HG03354 (cell line): Measurements from ENCODE around the gene DPH5.
"Not testable (repeated sequence)": the region's sequence is repeated elsewhere in the genome, so short reads cannot be mapped to it uniquely, and the experiment has no call there.

ENCODE experiments used
- ATAC-seq: cut with Tn5 transposase; IDR thresholded peaks from one replicate; pipeline ENCODE4 v1.9.1; 2021; ENCODE audit warnings: mild to moderate bottlenecking; ENCODE audit not compliant: unreplicated experiment, poor library complexity, severe bottlenecking

DPH5 gene

GRCh38 chr1:100998426-100998825 is 27.2 kb downstream of the DPH5 start:
- no peak for ATAC-seq

GRCh38 chr1:100995198-100995988 is 30.2 kb downstream of the DPH5 start:
- ATAC-seq, result no peak

DNA sequence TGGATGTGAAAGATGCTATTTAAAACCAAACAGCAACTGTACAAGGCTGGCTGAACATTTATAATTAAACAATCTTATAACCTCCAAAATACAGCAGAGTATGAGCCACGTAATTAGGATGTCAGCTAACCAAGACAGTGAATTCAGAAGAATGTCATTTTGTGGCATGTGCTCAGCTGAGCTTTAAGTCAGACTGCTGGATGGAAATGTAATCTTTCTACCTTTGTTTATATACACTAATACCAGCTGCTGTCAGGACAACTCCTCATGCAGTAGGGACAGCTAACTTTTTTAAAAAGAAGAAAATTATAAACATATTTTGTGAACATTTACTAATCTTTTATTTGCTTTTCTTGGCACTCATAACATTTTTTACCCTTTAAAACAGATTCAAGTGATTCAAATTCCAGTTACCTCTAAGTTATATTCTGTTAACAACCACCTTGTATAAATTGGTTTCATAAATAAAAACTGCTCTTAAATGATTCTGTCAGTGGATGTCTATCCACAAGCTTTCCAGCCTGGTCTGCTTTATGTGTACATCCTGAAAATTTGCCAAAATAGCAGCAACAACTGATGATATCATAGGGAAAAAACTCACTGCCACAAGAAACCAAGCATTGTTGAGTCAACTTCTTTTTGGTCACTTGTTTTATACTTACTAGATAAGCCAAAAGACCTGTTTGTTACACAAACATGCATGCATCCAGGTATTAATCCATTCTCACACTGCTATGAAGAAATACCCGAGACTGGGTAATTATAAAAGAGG is 36.1 kb downstream of the DPH5 start:
- no peak for ATAC-seq

- ATAC-seq, result no peak
Measured at GRCh38 chr1:100988121-100988520, 37.5 kb downstream of the DPH5 start.

- no peak for ATAC-seq
Measured at GRCh38 chr1:100982793-100983192, 42.8 kb downstream of the DPH5 start.

GRCh38 chr1:100979631-100980030 is 46.0 kb downstream of the DPH5 start:
- no peak for ATAC-seq

DNA sequence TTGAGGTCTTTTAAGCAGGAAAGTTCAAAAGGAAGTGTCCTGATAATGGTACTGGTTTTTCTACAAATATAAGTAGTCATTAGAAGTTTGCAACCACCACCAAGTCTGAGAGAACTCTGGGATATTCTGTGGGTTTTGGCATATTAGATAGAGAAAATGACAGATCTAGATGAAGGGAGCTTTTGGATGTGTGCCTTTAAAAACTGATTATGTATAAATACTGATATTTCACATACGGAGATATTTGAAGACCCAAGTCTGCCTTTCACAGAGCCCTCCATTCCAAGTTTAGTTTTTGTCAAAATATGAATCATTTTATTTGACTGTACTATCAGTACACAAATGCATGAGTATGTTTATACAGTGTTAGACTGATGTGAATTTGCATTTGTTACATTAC is 48.6 kb downstream of the DPH5 start:
- no peak for ATAC-seq

DNA sequence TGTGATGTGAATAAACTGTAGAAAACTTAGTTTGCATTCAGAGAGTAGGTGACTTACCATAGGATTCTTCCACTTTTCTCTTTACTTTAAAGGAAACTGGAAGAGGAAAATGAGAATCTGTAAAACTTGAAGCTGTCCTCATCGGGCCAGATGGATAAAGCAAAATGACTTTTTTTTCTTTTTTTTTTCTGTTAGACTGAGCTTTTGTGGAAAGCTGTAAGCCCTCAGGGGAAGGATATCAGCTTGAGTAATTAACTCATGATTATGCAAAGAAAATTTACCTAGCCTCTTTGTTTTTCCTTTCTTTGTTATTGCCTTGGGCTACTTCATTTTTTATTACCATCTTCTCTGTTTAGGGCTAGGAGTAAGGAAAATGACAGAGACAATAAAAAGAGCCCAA is 53.4 kb downstream of the DPH5 start:
- no peak for ATAC-seq

DNA sequence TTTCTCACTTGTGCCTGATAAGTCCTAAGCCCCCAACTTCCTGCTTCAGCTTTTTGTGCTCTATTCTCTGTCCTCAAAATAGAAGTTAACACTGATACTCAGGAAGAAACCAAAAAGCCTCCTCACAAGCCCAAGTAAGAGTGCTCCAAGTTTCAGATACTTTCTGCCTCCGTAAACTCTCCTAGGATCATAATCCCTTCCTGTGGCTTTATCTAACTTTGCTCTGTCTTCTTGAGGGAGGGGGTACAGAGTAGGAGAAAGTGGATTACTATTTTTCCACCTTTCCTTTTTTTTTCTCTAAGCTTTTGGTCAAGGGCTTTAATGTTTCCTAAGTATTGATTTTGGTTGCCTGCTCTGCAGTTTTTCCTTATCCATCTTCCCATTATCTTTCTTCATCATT is 54.6 kb downstream of the DPH5 start:
- no peak for ATAC-seq

- ATAC-seq, result no peak
Measured at GRCh38 chr1:100969327-100969726, 56.3 kb downstream of the DPH5 start.

DNA sequence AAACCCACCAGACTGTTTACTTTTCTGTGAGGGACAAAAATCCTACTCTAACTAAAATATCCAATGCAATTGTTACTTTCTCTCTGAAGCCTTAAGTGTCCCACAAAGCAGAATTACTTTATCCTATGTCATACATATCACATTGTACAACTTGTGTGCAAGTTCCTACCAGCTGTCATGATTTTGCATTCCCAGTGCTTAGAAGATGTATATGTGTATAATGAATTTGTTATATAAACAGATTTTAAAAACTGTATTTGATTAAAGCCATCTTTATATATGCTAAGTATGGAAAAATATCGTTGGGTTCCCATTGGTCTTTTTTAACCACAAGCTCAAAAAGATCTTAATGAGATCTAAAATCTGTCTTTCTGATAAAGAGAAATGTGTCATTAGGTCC is 57.0 kb downstream of the DPH5 start:
- no peak for ATAC-seq

DNA sequence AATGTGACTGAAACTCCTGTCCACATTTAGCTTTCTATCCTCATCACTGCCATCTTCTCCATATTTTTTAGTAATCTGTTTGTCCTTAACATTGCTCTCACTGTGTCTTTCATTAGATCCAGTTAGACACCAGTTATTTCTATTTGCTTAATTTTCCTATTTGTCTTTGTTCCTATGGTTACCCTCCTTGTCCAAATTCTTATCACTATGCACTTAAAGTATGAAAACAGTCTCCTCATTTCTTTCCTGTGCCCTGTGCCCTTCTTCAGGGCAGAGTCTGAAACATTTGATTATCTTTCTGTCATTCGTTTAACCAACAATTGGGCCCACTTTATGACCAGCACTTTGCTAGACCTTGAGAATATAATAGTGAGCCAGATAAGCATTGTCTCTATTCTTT is 65.5 kb downstream of the DPH5 start:
- no peak for ATAC-seq

DNA sequence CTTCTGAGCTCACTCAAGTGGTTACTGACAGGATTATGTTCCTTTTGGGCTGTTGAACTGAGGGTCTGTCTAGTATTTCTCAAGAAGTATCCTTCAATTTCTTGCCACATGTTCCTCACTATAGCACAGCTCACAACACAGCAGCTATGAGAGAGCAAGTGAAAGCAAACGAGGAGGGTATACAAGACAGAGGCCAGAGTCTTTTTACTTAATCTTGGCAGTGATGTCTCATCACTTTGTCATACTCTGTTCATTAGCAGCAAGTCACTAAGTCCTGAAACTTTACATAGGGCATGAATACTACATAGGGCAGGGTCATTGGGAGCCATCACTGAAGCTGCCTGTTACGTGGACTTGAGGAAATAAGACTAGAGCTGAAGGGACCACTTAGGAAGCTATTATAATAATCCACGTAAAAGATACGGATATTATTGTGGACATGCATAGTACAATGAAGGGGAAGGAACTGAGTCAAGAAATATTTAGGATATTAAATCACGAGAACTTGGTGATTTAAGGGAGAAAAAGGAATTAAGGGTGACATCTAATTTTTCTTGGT is 66.0 kb downstream of the DPH5 start:
- ATAC-seq, result no peak

- ATAC-seq, result no peak
Measured at GRCh38 chr1:100955322-100955721, 70.3 kb downstream of the DPH5 start.

- no peak for ATAC-seq
Measured at GRCh38 chr1:100953960-100954730, 71.4 kb downstream of the DPH5 start.

- ATAC-seq, result not testable (repeated sequence)
Measured at GRCh38 chr1:100952970-100953369, 72.6 kb downstream of the DPH5 start.

GRCh38 chr1:100952104-100952745 is 73.4 kb downstream of the DPH5 start:
- ATAC-seq, result no peak

GRCh38 chr1:100950781-100951180 is 74.8 kb downstream of the DPH5 start:
- no peak for ATAC-seq

DNA sequence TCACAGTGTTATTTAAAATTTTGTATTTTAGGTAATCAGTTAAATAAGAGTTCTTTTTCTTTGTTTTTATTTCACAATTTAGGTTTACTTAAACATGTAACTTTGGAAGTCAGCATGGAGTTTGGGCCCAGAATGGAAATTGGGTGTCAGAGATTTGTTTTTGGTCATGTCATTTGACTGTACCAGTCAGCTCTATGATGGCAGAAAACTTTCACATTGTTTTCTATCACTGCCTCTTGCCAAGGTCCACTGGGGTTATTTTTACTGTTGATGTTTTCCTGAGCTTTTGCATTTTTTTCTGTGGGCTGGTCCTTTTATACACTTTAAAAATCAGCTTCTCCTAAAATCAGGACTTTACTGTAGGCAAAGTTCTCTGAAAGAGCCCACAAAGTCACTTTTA is 75.2 kb downstream of the DPH5 start:
- ATAC-seq, result no peak
